NCI-H524 treated with DMSO at 0.1 percent for 48 hours (cell line): Measurements from ENCODE around the gene KLK7.
"Not testable (repeated sequence)": the region's sequence is repeated elsewhere in the genome, so short reads cannot be mapped to it uniquely, and the experiment has no call there.

ENCODE experiments used
- DNase-seq: peaks from one replicate; lab custom pipeline; 2025; lab: John Stamatoyannopoulos, UW

The KLK7 gene

DNA sequence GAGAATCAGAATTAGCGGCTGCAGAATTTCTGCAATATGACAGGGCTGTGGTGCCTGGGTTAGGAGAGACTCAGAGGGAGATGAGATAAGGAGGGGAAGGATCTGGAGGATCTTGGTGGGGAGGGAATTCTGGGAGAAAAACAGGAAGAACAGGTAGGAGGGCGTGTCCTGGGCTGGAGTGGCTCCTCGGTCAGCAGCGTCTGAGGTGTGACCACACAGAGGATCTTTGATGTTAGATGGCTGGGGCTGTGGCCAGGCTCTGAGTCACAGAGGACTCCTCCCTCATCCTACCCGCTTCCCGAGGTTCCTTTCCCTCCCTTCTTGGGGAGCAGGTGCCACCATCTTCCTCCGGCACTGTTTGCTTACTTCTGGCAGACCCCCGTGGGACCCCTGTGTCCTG is 8.0 kb downstream of the KLK7 start:
- no peak for DNase-seq

DNA sequence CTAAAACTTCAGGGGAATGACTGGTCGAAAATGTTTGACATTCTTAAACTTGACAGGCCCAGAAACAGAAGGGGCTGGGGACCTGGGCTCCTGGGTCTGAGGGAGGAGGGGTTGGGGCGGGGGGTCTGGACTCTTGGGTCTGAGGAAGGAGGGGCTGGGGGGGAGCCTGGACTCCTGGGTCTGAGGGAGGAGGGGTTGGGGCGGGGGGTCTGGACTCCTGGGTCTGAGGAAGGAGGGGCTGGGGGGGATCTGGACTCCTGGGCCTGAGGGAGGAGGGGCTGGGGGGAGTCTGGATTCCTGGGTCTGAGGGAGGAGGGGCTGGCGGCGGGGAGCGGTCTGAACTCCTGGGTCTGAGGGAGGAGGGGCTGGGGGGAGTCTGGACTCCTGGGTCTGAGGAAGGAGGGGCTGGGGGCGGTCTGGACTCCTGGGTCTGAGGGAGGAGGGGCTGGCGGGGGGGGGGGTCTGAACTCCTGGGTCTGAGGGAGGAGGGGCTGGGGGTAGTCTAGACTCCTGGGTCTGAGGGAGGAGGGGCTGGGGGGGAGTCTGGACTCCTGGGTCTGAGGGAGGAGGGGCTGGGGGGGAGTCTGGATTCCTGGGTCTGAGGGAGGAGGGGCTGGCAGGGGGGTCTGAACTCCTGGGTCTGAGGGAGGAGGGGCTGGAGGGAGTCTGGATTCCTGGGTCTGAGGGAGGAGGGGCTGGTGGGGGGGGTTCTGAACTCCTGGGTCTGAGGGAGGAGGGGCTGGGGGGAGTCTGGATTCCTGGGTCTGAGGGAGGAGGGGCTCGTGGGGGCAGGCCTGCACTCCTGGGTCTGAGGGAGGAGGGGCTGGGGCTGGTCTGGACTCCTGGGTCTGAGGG is 8.8 kb downstream of the KLK7 start:
- DNase-seq: no peak

DNA sequence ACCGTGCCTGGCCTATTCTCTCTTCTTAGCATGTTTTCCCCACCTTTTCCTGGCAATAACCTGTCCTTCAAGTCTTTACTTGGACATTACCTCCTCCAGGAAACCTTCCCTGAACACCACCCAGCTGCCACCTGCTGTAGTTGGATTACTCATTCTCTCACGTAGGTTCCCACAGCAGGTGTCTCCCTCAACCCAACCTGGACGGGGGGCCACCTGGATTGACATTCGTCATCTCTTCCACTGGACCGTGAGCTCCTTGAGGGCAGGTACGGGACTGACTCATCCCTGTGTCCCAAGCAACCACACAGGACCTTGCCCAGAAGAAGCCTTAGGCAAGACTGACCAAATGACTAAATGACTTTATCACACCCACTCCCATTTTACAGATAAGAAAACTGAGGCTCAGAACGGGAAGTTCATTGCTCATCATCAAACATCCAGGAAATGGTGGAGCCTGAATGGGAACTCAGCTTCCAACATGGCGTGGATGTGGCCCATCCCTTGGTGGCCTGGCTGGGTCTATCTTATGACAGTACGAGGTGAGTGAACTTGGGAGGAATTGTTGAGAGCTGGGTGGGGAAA is 10.8 kb downstream of the KLK7 start:
- no peak for DNase-seq

DNA sequence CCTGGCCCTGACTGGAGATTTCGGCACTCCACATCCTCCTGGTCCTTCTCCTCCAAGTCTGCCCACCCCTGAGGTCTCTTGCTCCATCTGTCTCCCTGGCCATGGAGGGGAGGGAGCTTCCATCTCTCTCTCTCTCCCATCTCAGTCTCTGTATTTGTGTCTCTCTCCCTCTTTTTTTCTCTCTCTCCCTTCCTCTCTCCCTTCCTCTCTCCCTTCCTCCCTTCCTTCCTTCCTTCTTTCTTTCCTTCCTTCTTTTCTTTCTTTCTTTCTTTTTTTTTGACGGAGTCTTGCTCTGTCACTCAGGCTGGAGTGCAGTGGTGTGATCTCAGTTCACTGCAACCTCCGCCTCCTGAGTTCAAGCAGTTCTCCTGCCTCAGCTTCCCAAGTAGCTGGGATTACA is 13.9 kb downstream of the KLK7 start:
- not testable (repeated sequence) for DNase-seq

DNA sequence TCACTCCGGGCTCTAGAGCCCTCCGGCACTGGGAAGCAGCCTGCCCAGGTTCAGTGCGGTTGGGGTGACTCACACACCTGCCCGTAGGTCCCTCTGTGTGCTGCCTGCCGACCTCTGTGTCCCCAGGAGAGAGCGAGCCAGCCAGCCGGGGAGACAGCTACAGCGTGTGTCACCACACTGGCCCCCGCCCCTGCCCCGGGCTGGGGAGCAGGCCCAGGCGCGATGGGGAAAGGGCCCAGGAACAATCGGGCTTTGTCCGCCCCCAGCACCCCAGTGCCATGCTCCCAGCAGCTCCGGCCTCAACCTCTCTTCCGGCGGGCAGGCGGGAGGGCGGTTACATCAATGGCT is 14.3 kb downstream of the KLK7 start, which contains the start of gene KLK6:
KLK6 (minus strand) TSS at position 179 of the 348 bp plus-strand sequence. CDS start 1,487 bp downstream, outside the sequence.
- DNase-seq: no peak

DNA sequence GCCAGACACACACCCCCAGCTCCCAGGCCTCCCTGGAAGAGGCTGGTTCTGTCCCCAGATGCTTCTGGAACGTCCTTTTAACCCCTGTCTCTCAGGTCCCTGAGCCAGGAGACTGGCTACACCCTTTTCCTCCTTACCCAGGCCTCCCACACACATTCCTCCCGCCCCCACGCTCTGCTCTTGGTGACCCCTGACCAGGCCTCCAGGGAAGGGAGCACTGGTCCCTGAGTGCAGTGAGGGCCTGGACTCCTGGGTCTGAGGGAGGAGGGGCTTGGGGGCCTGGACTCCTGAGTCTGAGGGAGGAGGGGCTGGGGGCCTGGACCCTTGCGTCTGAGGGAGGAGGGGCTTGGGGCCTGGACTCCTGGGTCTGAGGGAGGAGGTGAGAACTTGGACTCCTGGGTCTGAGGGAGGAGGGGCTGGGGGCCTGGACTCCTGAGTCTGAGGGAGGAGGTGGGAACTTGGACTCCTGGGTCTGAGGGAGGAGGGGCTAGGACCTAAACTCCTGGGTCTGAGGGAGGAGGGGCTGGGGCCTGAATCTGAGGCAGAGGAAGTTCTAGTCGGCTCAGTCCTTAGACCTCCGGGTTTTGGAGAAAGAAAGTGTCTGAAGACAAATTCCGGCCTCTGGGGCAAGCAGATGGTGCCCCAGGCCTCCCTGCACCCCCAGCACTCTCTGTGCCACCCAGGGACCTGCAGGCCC is 14.9 kb downstream of the KLK7 start:
- no peak for DNase-seq

DNA sequence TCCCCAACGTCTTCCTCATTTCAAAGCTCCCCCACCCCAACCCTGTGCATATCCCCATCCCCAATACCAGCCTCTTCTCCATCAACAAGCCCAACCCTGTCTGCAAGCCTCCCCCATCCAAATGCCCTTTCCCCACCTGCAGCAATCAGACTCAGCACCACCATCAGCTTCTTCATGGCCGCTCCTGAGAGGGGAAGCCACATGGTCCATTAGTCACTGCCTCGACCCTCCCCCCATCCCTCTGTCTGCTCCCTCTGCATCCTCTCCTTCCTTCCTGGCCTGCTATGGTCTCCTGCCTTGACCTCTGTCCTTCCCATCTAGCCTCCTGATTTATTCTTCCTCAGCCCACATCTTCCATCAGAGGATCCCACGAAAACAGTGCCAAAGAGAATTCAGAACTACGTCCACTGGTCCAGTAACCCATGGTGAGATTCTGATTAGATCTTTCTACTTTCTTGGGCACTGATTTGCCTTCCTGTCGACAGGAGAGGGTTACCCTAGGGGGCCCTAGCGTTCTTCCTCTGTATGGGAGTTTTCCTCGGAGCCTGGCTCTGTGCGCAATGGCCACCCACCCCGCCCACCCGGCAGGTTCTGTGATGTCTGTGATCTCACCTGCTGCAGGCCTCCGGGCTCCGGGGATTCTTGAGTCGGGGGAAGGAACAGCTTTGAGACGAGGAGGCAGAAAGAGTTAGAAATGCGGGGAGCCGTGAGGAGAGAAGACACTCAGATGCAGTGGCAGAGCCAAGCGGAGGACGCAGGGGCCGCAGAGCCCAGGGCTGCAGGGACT is 15.6 kb downstream of the KLK7 start:
- no peak for DNase-seq

DNA sequence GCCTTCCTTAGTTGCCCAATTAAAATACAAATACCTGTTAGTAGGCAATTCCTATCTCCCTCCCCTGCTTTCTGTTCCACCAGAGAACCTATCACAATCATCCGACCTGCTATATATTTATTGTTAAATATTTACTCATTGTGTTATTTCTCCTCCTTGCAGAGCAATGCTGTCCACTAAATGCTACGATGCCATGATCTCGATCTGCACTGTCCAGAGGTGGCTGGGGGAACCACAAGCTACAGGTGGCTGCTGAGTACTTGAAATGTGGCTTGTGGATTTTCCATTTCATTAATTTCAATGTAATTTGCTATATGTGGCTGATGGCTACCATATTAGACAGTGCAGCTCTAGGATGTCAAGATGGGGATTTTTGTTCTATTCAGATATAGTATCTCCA is 19.5 kb downstream of the KLK7 start:
- no peak for DNase-seq

DNA sequence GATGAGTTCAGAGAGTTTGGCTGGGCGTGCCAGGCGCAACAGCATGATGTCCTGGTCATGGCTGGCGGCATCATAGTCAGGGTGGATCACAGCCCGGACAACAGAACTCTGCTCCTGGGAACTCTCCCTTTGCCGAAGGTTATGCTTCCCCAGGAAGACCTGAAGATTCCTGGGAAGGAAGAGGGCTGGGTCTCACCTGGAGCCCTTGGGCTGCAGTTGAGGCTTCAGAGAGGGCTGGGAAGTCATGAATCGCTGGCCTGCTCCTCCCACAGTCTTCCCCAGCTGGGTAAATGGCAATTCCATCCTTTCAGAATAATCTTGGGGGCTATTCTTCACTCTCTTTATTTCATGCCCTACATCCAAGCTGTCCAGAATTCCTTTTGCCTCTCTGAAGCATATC is 20.3 kb downstream of the KLK7 start:
- DNase-seq: no peak

DNA sequence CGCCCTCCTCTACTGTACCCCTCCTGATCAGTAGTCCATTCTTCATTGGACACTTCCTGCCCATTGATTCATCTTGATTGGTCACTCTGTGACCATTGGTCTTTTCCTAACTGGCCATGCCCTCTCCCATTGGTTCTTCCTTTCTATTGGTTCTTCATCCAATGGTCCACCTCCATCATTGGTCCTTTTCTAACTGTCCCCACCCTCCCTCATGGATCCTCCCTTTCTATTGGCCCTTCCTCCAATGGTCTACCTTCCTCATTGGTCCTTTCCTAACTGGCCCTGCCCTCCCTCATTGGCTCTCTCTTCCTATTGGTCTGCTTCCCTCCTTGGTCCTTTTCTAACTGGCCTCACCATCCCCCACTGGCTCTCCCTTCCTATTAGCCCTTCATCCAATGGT is 21.5 kb downstream of the KLK7 start:
- DNase-seq: no peak

DNA sequence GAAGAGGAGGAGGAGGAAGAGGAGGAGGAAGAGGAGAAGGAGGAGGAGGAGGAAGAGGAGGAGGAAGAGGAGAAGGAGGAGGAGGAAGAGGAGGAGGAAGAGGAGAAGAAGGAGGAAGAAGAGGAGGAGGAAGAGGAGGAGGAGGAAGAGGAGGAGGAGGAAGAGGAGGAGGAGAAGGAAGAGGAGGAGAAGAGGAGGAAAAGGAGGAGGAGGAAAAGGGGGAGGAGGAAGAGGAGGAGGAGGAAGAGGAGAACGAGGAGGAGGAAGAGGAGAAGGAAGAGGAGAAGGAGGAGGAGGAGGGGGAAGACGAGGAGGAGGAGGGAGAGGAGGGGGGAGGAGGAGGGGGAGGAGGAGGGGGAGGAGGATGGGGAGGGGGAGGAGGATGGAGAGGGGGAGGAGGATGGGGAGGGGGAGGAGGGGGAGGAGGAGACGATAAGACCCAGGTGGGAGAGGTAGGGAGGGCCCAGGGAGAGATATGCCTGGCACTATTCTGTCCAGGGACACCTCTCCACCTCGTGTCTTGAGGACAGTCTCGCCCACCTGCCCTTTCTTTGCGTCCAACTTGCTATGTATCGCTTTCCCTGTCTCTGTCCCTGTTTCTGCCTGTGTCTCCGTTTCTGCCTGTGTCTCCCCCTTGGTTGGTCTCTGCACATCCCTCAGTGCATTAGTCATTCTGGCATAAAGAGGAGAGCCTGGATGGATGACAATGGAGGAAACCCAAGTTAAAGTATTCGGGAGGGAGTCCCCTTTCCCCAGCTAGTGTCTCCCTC is 23.8 kb downstream of the KLK7 start:
- no peak for DNase-seq

DNA sequence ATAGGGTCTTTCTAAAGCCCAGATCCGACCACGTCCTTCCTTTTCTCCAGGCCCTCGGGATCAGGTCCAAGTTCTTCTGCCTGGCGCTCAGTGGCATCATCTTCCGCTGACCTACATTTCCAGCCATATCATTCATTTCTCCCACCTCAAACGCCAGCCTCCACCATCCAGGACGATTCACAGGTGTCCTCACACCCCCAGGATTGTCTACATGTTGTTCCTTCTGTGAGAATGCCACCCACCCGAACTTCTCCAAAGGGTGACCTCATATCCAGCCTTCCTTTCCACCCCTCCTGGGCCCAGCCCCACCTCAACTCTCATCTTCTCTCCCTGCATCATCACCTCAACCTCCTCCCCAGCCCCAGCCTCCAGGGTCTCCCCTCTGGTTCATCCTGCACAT is 26.1 kb downstream of the KLK7 start:
- no peak for DNase-seq

DNA sequence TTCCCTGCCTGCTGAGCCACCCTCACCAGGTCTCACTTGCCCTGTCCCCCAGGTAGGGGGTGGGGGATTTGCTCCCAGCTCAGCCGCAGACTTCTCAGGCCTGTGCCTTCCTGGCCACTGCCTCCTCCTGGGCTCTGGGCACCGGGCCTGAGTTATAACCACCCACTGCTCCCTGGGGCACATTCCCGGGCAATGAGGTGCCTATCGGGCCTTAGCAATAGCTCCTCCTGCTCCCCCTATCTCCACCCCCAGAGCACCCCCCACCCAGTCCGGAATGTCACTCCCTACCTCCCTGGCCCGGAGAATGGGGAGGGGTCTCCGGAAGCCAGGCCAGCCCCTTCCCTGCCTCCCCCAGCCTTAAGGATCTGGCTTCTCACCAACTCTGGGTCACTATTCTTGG is 30.8 kb downstream of the KLK7 start, which contains the start of gene KLK5:
KLK5 (minus strand) TSS at position 129 of the 400 bp plus-strand sequence. CDS start 381 bp downstream, outside the sequence.
- DNase-seq: no peak

DNA sequence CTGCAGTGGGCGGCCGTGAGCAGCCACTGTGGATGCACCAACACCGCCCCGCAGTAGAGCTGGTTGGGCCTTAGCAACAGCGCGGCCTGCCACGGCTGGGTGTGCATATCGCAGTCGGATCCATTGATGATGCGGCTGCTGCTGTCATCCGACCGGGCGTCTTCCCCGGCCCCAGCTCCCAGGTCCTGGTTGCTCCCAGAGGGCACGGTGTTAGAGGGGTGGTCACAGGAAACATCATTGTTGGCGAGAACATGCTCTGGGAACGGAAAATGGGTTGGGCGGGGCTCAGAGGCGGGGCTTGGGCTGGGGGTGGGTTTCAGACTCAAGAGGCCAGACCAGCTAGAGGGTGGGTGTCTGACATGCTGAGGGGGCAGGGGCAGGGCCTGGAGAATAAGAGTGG is 33.9 kb downstream of the KLK7 start:
- no peak for DNase-seq

DNA sequence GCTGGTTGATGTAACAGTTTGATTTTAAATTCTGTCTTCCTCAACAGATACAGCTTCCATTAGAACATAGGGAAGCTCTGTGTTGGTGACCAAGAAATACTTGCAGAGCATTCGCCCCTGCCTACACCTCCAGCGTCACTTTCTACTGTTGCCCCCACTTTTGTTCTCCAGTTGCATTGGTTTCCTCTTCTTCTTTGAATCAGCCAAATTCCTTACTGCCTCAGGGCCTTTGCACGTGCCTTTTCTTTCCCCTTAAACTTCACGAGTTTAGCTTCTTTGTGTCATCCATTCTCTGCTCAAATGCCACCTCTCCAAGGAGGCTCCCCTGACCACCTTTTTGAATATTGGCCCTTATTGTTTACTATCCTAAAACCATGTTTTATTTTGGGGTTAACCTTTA is 36.6 kb downstream of the KLK7 start:
- no peak for DNase-seq

DNA sequence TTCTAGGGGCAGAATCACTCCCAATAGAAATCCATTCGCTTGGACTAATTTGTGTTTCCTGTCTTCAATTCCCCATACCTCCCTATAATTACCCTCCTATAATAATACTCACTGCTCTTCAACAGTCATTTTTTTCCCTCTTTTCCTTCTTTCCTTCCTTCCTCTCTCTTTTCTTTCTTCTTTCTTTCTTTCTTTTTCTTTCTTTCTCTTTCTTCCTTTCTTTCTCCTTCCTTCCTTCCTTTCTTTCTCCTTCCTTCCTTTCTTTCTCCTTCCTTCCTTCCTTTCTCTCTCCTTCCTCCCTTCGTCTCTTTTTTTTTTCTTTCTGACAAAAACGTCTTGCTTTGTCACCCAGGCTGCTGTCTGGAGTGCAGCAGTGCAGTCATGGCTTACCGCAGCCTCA is 38.9 kb downstream of the KLK7 start:
- no peak for DNase-seq

DNA sequence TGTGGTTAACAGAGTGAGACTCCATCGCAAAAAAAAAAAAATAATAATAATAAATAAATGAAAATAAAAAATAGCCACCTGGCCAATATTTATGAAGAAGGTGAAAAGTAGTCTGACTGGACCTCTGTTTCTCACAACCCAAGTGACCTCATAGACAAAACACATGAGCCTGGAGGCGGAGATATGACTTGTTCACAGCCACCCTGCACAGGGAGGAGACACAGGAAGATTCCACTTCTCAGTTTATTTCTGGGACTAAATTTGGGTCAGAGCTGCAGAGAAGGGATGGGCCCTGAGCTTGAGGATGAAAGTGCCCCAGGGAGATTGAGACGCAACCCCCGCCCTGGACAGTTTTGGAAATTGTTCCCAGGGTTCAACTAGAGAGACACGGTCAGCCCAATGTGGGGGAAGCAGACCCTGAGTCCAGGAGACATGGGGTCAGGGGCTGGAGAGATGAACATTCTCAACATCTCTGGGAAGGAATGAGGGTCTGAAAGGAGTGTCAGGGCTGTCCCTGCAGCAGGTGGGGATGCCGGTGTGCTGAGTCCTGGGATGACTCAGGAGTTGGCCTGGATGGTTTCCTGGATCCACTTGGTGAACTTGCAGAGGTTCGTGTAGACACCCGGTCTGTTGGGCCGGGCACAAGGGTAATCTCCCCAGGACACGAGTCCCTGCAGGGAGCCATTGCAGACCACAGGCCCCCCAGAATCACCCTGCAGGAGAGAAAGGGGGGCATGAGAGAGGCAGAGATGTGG is 40.5 kb downstream of the KLK7 start:
- no peak for DNase-seq

DNA sequence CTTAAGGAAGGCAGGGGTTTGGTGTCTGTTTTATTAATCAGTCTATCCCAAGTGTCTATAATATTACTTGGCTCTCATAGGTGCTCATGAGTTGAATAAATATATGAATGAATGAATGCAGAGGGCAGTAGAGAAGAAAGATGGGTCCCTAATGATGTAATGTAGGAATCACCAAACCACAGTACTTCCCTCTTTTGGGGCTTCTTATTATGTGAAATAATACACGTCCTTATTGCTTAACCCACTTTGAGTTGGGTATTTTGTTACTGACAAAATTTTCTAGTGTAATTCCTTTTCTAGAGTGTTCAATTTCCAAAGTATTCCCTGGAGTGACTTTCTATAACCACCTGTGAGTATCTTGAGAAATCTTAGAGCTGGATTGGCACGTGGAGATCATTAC is 44.1 kb downstream of the KLK7 start:
- DNase-seq: no peak

DNA sequence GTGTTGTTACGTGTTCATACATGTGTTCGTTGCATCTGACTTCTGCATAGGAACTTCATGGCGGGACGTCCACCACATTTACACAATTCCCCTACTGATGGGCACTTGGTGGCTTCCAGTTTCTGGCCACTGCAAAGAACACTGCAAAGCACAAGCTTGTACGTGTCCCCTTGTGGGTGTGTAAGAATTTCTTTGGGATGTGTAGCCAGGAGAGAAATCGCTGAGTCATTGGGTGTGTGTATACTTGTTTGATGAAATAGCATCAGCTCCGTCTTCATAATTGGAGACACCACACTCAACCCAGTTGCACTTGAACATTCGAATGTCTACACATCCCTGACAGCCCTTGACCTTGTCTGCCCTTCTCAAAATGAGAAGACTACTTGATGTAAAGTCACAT is 50.1 kb downstream of the KLK7 start:
- no peak for DNase-seq

DNA sequence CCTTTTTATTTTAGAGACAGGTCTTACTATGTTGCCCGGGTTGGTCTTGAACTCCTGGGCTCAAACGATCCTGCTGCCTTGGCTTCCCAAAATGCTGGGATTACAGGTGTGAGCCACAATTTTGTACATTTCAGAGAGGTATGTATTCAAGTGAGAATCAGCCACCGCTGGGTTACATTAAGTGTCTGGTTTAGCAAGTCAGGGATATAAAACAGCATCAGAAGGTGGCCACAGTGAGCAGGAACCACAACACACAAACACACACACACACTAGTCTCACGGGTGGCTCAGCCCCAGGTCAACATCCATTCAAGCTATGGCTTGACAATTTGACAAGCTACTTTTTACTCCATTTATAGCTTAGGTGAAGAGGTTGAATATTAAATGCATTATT is 51.0 kb downstream of the KLK7 start:
- no peak for DNase-seq
